Subcutaneous adipose tissue (tissue), 4 donors: ENCODE measurements around the gene IREB2. TPM values are rescaled to one million over a fixed set of nuclear protein-coding genes. Genes with fewer than 3 reads are reported as not detected.

Experiments
- total RNA-seq, 4 donors: library from RNA; depleted of rRNA; stranded (reverse); fragments of >200 nt; gene quantifications; one replicate each; pipeline ENCODE4 v1.1.0, GENCODE V29; 2016
- TF ChIP-seq, protein P1 (sequence below): fragments of 450-650 bp; IDR thresholded peaks from one replicate; pipeline ENCODE4 v1.5.1; 2016; ENCODE audit warnings: low read depth, mild to moderate bottlenecking, control low read depth, antibody characterized with exemption, moderate library complexity

Gene IREB2
- total RNA-seq, 4 donors from 2014 or later: 33.9 to 55.9 (median 44.1) TPM

GRCh38 chr15:78425643-78426042, 12.4 kb upstream of the IREB2 start:
- TF ChIP-seq, protein P1, sequence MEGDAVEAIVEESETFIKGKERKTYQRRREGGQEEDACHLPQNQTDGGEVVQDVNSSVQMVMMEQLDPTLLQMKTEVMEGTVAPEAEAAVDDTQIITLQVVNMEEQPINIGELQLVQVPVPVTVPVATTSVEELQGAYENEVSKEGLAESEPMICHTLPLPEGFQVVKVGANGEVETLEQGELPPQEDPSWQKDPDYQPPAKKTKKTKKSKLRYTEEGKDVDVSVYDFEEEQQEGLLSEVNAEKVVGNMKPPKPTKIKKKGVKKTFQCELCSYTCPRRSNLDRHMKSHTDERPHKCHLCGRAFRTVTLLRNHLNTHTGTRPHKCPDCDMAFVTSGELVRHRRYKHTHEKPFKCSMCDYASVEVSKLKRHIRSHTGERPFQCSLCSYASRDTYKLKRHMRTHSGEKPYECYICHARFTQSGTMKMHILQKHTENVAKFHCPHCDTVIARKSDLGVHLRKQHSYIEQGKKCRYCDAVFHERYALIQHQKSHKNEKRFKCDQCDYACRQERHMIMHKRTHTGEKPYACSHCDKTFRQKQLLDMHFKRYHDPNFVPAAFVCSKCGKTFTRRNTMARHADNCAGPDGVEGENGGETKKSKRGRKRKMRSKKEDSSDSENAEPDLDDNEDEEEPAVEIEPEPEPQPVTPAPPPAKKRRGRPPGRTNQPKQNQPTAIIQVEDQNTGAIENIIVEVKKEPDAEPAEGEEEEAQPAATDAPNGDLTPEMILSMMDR: no peak

DNA sequence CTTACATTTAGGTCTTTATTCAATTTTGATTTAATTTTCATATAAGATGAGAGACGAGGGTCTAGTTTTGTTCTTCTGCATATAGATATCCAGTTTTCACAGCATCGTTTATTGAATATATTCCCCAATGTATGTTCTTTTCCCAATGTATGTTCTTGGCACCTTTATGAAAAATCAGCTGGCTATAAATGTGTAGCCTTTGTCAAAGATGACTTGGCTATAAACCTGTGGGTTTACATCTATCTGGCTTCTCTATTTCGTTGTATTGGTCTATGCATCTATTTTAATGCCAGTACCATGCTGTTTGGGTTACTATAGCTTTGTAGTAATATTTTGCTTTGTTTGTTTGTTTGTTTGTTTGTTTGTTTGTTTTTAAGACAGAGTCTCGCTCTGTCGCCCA, 11.7 kb upstream of the IREB2 start:
- TF ChIP-seq, protein P1: no peak

DNA sequence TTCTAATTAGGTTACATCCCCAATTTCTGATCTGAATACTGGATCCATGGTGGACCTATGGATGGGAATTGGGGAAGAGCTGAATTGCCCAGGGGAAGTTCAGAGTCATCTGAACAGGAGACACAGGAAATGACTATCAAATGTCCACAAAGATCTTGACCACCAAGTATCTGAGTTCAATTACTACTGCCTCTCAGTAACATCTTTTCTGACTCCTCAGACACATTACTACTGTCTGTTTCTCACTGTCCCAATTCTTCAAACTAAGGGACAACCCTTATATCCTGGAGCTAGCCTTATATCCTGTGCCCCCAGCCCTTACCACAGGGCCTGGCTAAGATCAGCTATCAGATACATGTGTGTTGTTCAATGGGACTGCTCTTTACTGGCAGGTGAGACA, 10.1 kb upstream of the IREB2 start:
- TF ChIP-seq, protein P1: no peak

DNA sequence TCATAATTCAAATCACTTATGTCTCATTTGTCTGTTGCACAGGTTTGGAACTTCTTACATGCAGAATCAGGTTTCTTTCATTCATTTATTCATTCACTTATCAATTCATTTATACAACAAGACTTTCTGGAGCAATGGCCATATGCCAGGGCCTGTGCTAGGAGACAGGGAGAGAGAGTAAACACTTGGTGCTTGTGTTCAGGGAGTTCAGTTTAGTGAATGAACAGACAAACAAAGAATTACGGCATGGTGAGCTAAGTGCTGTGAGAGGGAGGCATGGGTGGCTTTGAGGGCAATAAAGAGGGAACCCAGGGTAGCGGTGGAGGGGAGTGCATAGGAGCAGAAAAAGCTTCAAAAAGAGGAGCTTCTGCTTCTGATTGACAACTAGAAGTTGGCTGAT, 8.5 kb upstream of the IREB2 start:
- TF ChIP-seq, protein P1: no peak

GRCh38 chr15:78431955-78432354, 6.1 kb upstream of the IREB2 start:
- TF ChIP-seq, protein P1: no peak

DNA sequence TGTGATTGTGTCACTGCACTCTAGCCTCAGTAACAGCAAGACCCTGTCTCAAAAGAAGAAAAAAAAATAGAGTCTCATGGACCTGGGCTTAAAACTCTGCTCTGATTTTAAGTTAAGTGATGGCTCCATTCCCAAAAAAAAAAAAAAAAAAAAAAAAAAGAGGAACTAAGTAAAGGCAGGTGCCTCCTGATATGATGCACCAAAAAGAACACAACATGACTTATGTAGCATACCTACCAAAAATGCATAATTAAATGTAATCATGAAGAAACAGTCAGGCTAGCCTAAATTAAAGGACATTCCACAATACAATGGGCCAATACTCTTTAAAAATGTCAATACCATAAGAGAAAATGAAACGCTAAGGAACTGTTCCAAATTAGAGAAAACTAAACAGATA, 5.4 kb upstream of the IREB2 start:
- TF ChIP-seq, protein P1: no peak

- TF ChIP-seq, protein P1: no peak
These were observed 3.9 kb upstream of the IREB2 start for GRCh38 chr15:78434134-78434533.
